HG02642 (cell line): Measurements from ENCODE around the gene CYB5B.

Experiments used
- ATAC-seq: cut with Tn5 transposase; IDR thresholded peaks from one replicate; pipeline ENCODE4 v1.9.1; 2021; ENCODE audit warnings: mild to moderate bottlenecking; ENCODE audit not compliant: unreplicated experiment, poor library complexity

The CYB5B gene

GRCh38 chr16:69513180-69513966 is 89.0 kb downstream of the CYB5B start:
- no peak for ATAC-seq

GRCh38 chr16:69514356-69514755 is 89.9 kb downstream of the CYB5B start:
- no peak for ATAC-seq
